ENCODE results near the gene ARHGAP12. TPM values are rescaled to one million over a fixed set of nuclear protein-coding genes. Genes with fewer than 3 reads are reported as not detected.

ARHGAP12 gene
- total RNA-seq, 1 experiment from 2014 or later = 39.5 TPM

- no peak overlapping the region for H3K4me3 Mint-ChIP-seq
- ChIA-PET CTCF (no interaction called here), POLR2A (no interaction called here)
- no peaks in the 10 kb centered on the region for H3K9me3 Mint-ChIP-seq
- DNase-seq (ENCODE audit: low spot score) = no peak
- ATAC-seq = no peak
- H3K27me3 Mint-ChIP-seq (ENCODE audit: low read depth) = no peaks in the 10 kb centered on the region
- H3K27ac Mint-ChIP-seq = no peak overlapping the region
- H3K36me3 Mint-ChIP-seq = 0 out of 2 replicates have a peak, but pooled peaks cover 8% of the 10 kb centered on the region
- TF ChIP-seq ZSCAN18 (CRISPR knock-in tag; IDR thresholded peaks at IDR 0.05) (no peak), OVOL2 (CRISPR knock-in tag; IDR thresholded peaks at IDR 0.05; ENCODE audit: borderline replicate concordance) (no peak), PREB (CRISPR knock-in tag; IDR thresholded peaks at IDR 0.05; ENCODE audit: borderline replicate concordance) (no peak), NFATC4 (CRISPR knock-in tag; IDR thresholded peaks at IDR 0.05) (no peak), TEAD1 (CRISPR knock-in tag; IDR thresholded peaks at IDR 0.05) (no peak), SMAD3 (CRISPR knock-in tag; IDR thresholded peaks at IDR 0.05; ENCODE audit: borderline replicate concordance) (no peak), JUN (CRISPR knock-in tag; IDR thresholded peaks at IDR 0.05) (no peak), ZNF121 (CRISPR knock-in tag; IDR thresholded peaks at IDR 0.05) (no peak), ZNF232 (CRISPR knock-in tag; IDR thresholded peaks at IDR 0.05) (no peak), SMAD4 (CRISPR knock-in tag; IDR thresholded peaks at IDR 0.05) (no peak)
- peaks cover 4% of the 10 kb centered on the region for H3K4me1 Mint-ChIP-seq
Observed at GRCh38 chr10:31799181-31799580, 129.4 kb downstream of the ARHGAP12 start.

DNA sequence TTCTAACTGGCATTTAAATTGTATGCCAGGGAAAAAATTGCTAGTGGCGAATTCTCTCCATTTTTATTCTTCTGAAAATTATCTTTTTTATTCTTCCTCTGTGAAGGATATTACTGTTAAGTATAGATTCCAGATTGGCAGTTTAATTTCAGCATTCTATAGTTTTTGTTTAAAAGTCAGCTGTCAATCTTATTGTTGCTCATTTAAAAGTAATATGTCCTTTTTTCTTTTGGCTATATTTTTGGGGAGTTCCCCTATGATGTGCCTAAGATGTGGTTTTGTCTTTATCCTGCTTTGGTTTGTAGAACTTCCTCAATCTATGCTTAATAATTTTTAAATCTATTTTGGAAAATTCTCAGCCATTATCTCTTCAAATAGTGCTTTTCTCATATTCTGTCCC lies 135.9 kb downstream of the ARHGAP12 start:
- H3K27me3 Mint-ChIP-seq (ENCODE audit: low read depth) = no peaks in the 10 kb centered on the region
- CTCF ChIA-PET = no interaction called here

More for the DNA sequence above, 135.9 kb downstream of the ARHGAP12 start:
- POLR2A ChIA-PET = no interaction called here
- H3K4me3 Mint-ChIP-seq = no peak overlapping the region
- no peaks in the 10 kb centered on the region for H3K4me1 Mint-ChIP-seq
- TF ChIP-seq, protein P1, sequence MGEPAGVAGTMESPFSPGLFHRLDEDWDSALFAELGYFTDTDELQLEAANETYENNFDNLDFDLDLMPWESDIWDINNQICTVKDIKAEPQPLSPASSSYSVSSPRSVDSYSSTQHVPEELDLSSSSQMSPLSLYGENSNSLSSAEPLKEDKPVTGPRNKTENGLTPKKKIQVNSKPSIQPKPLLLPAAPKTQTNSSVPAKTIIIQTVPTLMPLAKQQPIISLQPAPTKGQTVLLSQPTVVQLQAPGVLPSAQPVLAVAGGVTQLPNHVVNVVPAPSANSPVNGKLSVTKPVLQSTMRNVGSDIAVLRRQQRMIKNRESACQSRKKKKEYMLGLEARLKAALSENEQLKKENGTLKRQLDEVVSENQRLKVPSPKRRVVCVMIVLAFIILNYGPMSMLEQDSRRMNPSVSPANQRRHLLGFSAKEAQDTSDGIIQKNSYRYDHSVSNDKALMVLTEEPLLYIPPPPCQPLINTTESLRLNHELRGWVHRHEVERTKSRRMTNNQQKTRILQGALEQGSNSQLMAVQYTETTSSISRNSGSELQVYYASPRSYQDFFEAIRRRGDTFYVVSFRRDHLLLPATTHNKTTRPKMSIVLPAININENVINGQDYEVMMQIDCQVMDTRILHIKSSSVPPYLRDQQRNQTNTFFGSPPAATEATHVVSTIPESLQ (CRISPR knock-in tag; IDR thresholded peaks at IDR 0.05) = no peak
- TF ChIP-seq ZNF317 (CRISPR knock-in tag; IDR thresholded peaks at IDR 0.05; ENCODE audit: borderline replicate concordance, low read depth) = peak; percentile 61; the same call in 1 of the 2 replicates
- no peak for TF ChIP-seq PREB (CRISPR knock-in tag; IDR thresholded peaks at IDR 0.05; ENCODE audit: borderline replicate concordance)
- TF ChIP-seq JUN (CRISPR knock-in tag; IDR thresholded peaks at IDR 0.05) = no peak
- TF ChIP-seq AFF4 (CRISPR knock-in tag; IDR thresholded peaks at IDR 0.05; ENCODE audit: borderline replicate concordance) = no peak
- DNase-seq (ENCODE audit: low spot score) (no peak), ATAC-seq (no peak)
- H3K36me3 Mint-ChIP-seq = peaks cover 6% of the 10 kb centered on the region
- H3K9me3 Mint-ChIP-seq = peaks cover 17% of the 10 kb centered on the region
- no peak overlapping the region for H3K27ac Mint-ChIP-seq
